SK-N-SH (cell line): ENCODE measurements around the gene ITGA2. TPM values are rescaled to one million over a fixed set of nuclear protein-coding genes. Genes with fewer than 3 reads are reported as not detected.
A peak's percentile ranks its signal among the peaks of the same experiment; 100 is the strongest.

Experiments used
- CTCF ChIA-PET: fragments of 300-600, 350-600 bp; formaldehyde crosslinking; extraction: SDS; loops from one replicate; lab custom pipeline; 2021; lab: Yijun Ruan, JAX
- POLR2A ChIA-PET: fragments of 350-600 bp; sonication (Branson Sonifier 250); formaldehyde crosslinking; extraction: SDS; loops from one replicate; lab custom pipeline; 2020; ENCODE audit warnings: antibody characterized with exemption, inconsistent platforms; lab: Yijun Ruan, JAX
- DNase-seq: peaks from one replicate; pipeline ENCODE4 v3.0.0; 2012
- H2AFZ ChIP-seq: fragments of 200-600 bp; sonication (generic); 2 replicates; pipeline ENCODE4 v1.8.1; 2016; ENCODE audit warnings: antibody characterized with exemption, mild to moderate bottlenecking, low read depth
- H3F3A ChIP-seq: fragments of 200-600 bp; sonication (generic); replicated peaks from 2 replicates; pipeline ENCODE3; 2016; ENCODE audit warnings: antibody characterized with exemption, mild to moderate bottlenecking; ENCODE audit not compliant: insufficient read depth
- H3K27ac ChIP-seq, 2 experiments: fragments of 200-500 bp in 1 of 2; fragments of 200-600 bp in 1 of 2; sonication (Bioruptor generic) in 1 of 2; sonication (generic), shearing (Covaris generic) in 1 of 2; 2 replicates each; pipeline versions ENCODE4 v1.5.1 to v1.6.1; 2014 to 2016; ENCODE audit warnings: low read depth in 2 of 2, inconsistent platforms in 1 of 2, low read length in 1 of 2, mild to moderate bottlenecking in 1 of 2, mixed read lengths in 1 of 2
- H3K27me3 ChIP-seq: fragments of 200-600 bp; sonication (generic), shearing (Covaris generic); 2 replicates; pipeline ENCODE4 v1.6.1; 2016; ENCODE audit warnings: mixed run types; ENCODE audit not compliant: insufficient read depth
- H3K36me3 ChIP-seq, 2 experiments: fragments of 200-500 bp in 1 of 2; fragments of 200-600 bp in 1 of 2; sonication (Bioruptor generic) in 1 of 2; sonication (generic) in 1 of 2; replicated peaks in 1 of 2; 2 replicates each; pipeline versions ENCODE3 to v1.5.1; 2014 to 2016; ENCODE audit warnings: low read length in 1 of 2, mild to moderate bottlenecking in 1 of 2; ENCODE audit not compliant: insufficient read depth in 2 of 2, control insufficient read depth in 1 of 2
- H3K4me1 ChIP-seq, 2 experiments: fragments of 200-500 bp in 1 of 2; fragments of 200-600 bp in 1 of 2; sonication (Bioruptor generic) in 1 of 2; sonication (generic), shearing (Covaris generic) in 1 of 2; 2 replicates each; pipeline versions ENCODE4 v1.5.1 to v1.6.1; 2014 to 2016; ENCODE audit warnings: low read depth in 1 of 2, low read length in 1 of 2, mixed run types in 1 of 2; ENCODE audit not compliant: insufficient read depth in 2 of 2, control insufficient read depth in 1 of 2
- H3K4me2 ChIP-seq: fragments of 200-600 bp; sonication (generic), shearing (Covaris generic); 2 replicates; pipeline ENCODE4 v1.6.1; 2017; ENCODE audit warnings: mixed run types
- H3K4me3 ChIP-seq, 2 experiments: fragments of 200-500 bp in 1 of 2; fragments of 200-600 bp in 1 of 2; sonication (Bioruptor generic) in 1 of 2; sonication (generic), shearing (Covaris generic) in 1 of 2; 2 replicates each; pipeline versions ENCODE4 v1.5.1 to v1.8.1; 2014 to 2016; ENCODE audit warnings: low read depth in 2 of 2, inconsistent platforms in 1 of 2, low read length in 1 of 2, mild to moderate bottlenecking in 1 of 2, mixed read lengths in 1 of 2, moderate library complexity in 1 of 2
- H3K79me2 ChIP-seq: fragments of 200-600 bp; sonication (generic); 2 replicates; pipeline ENCODE4 v1.8.1; 2017; ENCODE audit warnings: mild to moderate bottlenecking; ENCODE audit not compliant: insufficient read depth
- H3K9ac ChIP-seq: fragments of 200-600 bp; sonication (generic); 2 replicates; pipeline ENCODE4 v1.6.1; 2017; ENCODE audit warnings: mixed run types
- H3K9me2 ChIP-seq: fragments of 200-600 bp; sonication (generic); 2 replicates; pipeline ENCODE4 v1.6.1; 2017; ENCODE audit warnings: mixed run types
- H3K9me3 ChIP-seq: fragments of 200-600 bp; sonication (generic); 2 replicates; pipeline ENCODE4 v1.6.1; 2017; ENCODE audit warnings: mixed run types, mild to moderate bottlenecking, moderate library complexity
- H4K20me1 ChIP-seq: fragments of 200-600 bp; sonication (generic); 2 replicates; pipeline ENCODE4 v1.6.1; 2017; ENCODE audit warnings: mild to moderate bottlenecking, mixed run types; ENCODE audit not compliant: insufficient read depth
- CTCF ChIP-seq: fragments of 200-600 bp; sonication (generic); IDR thresholded peaks from 2 replicates; pipeline ENCODE4 v1.6.1; 2017; ENCODE audit warnings: antibody characterized with exemption, mild to moderate bottlenecking, moderate library complexity
- ELF1 ChIP-seq: IDR thresholded peaks from 2 replicates; pipeline ENCODE4 v1.4.0; 2012
- FOXJ3 ChIP-seq: sonication (generic); formaldehyde crosslinking; IDR thresholded peaks from 2 replicates; pipeline ENCODE4 v1.5.1; 2020; ENCODE audit warnings: mild to moderate bottlenecking, missing genetic modification reagents
- IRF3 ChIP-seq: fragments of 150-350 bp; IDR thresholded peaks from 2 replicates; pipeline ENCODE4 v1.6.1; 2016; ENCODE audit warnings: mild to moderate bottlenecking, low read depth, low read length
- MAX ChIP-seq: IDR thresholded peaks from 2 replicates; pipeline ENCODE4 v1.4.0; 2012; ENCODE audit warnings: low read depth
- MEF2A ChIP-seq: IDR thresholded peaks from 2 replicates; pipeline ENCODE4 v1.4.0; 2012; ENCODE audit warnings: low read depth, borderline replicate concordance
- MXI1 ChIP-seq: IDR thresholded peaks from 2 replicates; pipeline ENCODE4 v1.6.1; 2012; ENCODE audit warnings: mild to moderate bottlenecking, low read depth, low read length, improper control_type of control experiment
- NFIC ChIP-seq: IDR thresholded peaks from 2 replicates; pipeline ENCODE4 v1.4.0; 2012; ENCODE audit warnings: borderline replicate concordance
- NRF1 ChIP-seq: IDR thresholded peaks from 2 replicates; pipeline ENCODE4 v1.6.1; 2012; ENCODE audit warnings: low read depth, mild to moderate bottlenecking, low read length
- RAD21 ChIP-seq: IDR thresholded peaks from 2 replicates; pipeline ENCODE4 v1.6.1; 2012; ENCODE audit warnings: mild to moderate bottlenecking, low read length
- REST ChIP-seq: IDR thresholded peaks from 2 replicates; pipeline ENCODE4 v1.6.1; 2012; ENCODE audit warnings: mild to moderate bottlenecking, low read depth, low read length, moderate library complexity
- RFX5 ChIP-seq: IDR thresholded peaks from 2 replicates; pipeline ENCODE4 v1.6.1; 2012; ENCODE audit warnings: mild to moderate bottlenecking, improper control_type of control experiment, low read length
- RXRA ChIP-seq: IDR thresholded peaks from 2 replicates; pipeline ENCODE4 v1.4.0; 2012; ENCODE audit warnings: low read depth, mild to moderate bottlenecking, borderline replicate concordance
- SMC3 ChIP-seq: IDR thresholded peaks from 2 replicates; pipeline ENCODE4 v1.6.1; 2012; ENCODE audit warnings: low read depth, low read length, improper control_type of control experiment
- TCF12 ChIP-seq: IDR thresholded peaks from 2 replicates; pipeline ENCODE4 v1.4.0; 2012
- YY1 ChIP-seq: IDR thresholded peaks from 2 replicates; pipeline ENCODE4 v1.4.0; 2012; ENCODE audit warnings: low read depth, mild to moderate bottlenecking
- WGBS: methylation state at CpG from one replicate; pipeline ENCODE4 v1.1.6; 2017; ENCODE audit warnings: low lambda C conversion rate; 5-methylcytosine and 5-hydroxymethylcytosine counted together
- polyA plus RNA-seq, 3 experiments: library from polyadenylated mRNA; depleted of rRNA; stranded (reverse); fragments of >200 nt; gene quantifications; 2 replicates each; pipeline ENCODE4 v1.2.3, GENCODE V29; 2012

Gene ITGA2
- polyA plus RNA-seq, 1 of the 3 experiments (the other 2 are of a cell fraction): 38.2 TPM

DNA sequence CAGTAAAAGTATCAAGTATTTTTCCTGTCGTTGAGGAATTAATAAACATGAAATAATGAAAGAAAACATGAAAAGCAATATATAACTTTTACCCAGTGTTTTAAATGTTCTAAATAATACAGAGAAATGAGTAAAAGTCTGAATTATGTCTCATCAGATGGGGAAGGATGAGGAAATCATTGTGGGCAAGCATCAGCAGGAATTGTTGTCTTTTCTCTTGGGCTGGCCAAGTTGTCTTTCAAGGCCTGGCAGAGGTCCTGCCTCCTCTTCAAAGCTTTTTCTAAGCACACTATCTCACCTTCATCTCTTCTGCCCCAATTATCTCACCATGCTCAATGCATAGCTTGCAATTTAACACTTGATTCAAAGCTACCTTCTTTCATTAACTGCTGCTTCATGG is 78.5 kb downstream of the ITGA2 start:
- peaks cover 0 to 8% of the 10 kb centered on the region in 2 experiments; a peak in 2 of 4 replicates for H3K4me1 ChIP-seq
- TF ChIP-seq IRF3 (no peak), RFX5 (no peak), NFIC (no peak), SMC3 (no peak), MEF2A (no peak)
- 33% methylated on average over 1 of the region's 1 CpG for WGBS
- 0 out of 2 replicates have a peak, but pooled peaks cover 12% of the 10 kb centered on the region for H3K79me2 ChIP-seq
- H3K27ac ChIP-seq: no peak overlapping the region
- no peak overlapping the region for H3K4me3 ChIP-seq
- ChIA-PET CTCF (no interaction called here), POLR2A (no interaction called here)
- H3K9me3 ChIP-seq: no peaks in the 10 kb centered on the region
- no peak overlapping the region for H3K9ac ChIP-seq
- H3K9me2 ChIP-seq: no peaks in the 10 kb centered on the region
- H3K36me3 ChIP-seq: peaks cover 65 to 99% of the 10 kb centered on the region in 2 experiments
- no peak overlapping the region for H3K4me2 ChIP-seq
- H3F3A ChIP-seq: peaks cover 42% of the 10 kb centered on the region
- no peak for DNase-seq
- H4K20me1 ChIP-seq: no peaks in the 10 kb centered on the region
- no peak overlapping the region for H2AFZ ChIP-seq
- H3K27me3 ChIP-seq: no peaks in the 10 kb centered on the region

- Histone ChIP-seq H3K36me3 (peaks cover 71 to 99% of the 10 kb centered on the region in 2 experiments), H2AFZ (no peak overlapping the region), H4K20me1 (no peaks in the 10 kb centered on the region), H3K4me3 (no peak overlapping the region), H3K4me1 (peaks cover under 1 to 1% of the 10 kb centered on the region in 2 experiments; a peak in 2 of 4 replicates), H3K9me2 (no peaks in the 10 kb centered on the region), H3K79me2 (0 out of 2 replicates have a peak, but pooled peaks cover 12% of the 10 kb centered on the region), H3K27me3 (no peaks in the 10 kb centered on the region), H3F3A (peaks cover 47% of the 10 kb centered on the region), H3K9ac (no peak overlapping the region), H3K4me2 (no peak overlapping the region), H3K27ac (no peak overlapping the region), H3K9me3 (no peaks in the 10 kb centered on the region)
- DNase-seq: no peak
- 90% methylated on average over 4 of the region's 4 CpGs for WGBS
- no peak for TF ChIP-seq RXRA
- TF ChIP-seq NRF1: no peak
- no peak for TF ChIP-seq NFIC
- no peak for TF ChIP-seq RAD21
- POLR2A ChIA-PET: no interaction called here
- CTCF ChIA-PET: interaction anchor here (1.3 kb wide), 1 partner anchor 33 kb away, joined by 3 read pairs; no protein-coding TSS in a partner anchor
These were observed 79.2 kb downstream of the ITGA2 start for GRCh38 chr5:53068291-53068836.

DNA sequence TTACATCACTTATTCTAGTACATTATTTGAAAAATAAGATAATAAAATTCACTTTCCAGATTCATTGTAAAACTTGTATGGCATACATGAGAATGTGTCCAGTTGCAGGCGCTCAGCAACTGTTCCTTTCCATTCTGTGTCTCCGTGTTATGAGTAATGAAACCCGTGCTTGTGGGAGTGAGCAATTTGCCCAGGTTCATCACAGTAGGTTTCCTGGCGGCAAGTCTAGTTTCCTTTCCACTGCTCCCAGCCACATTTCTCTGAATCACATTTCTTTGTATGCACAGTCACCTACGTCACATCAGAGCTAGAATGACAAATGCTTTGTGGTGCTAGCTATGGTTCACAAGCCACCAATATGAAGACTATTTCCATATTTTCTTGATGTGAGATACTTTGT is 80.5 kb downstream of the ITGA2 start:
- CTCF ChIA-PET: interaction anchor here (1.3 kb wide), 1 partner anchor 34 kb away, joined by 3 read pairs; no protein-coding TSS in a partner anchor
- H3K4me2 ChIP-seq: no peak overlapping the region
- H3K4me3 ChIP-seq: no peak overlapping the region
- H3K27ac ChIP-seq: peak overlapping the region in 1 of 2 experiments; percentile 58; a peak in 2 of 4 replicates
- WGBS: 88% methylated on average over 5 of the region's 5 CpGs
- no peak overlapping the region for H2AFZ ChIP-seq
- H3K79me2 ChIP-seq: 0 out of 2 replicates have a peak, but pooled peaks cover 8% of the 10 kb centered on the region
- H3K9me3 ChIP-seq: no peaks in the 10 kb centered on the region
- no peaks in the 10 kb centered on the region for H4K20me1 ChIP-seq
- peaks cover 0 to 2% of the 10 kb centered on the region in 2 experiments; a peak in 2 of 4 replicates for H3K4me1 ChIP-seq
- peaks cover 82 to 99% of the 10 kb centered on the region in 2 experiments for H3K36me3 ChIP-seq
- H3K9ac ChIP-seq: no peak overlapping the region; the same call in 1 of the 2 replicates
- H3F3A ChIP-seq: peaks cover 54% of the 10 kb centered on the region
- POLR2A ChIA-PET: no interaction called here
- no peaks in the 10 kb centered on the region for H3K9me2 ChIP-seq
- no peak for DNase-seq
- no peaks in the 10 kb centered on the region for H3K27me3 ChIP-seq
- TF ChIP-seq TCF12: no peak
- TF ChIP-seq ELF1: no peak
- no peak for TF ChIP-seq CTCF
- no peak for TF ChIP-seq NRF1
- TF ChIP-seq MAX: no peak
- no peak for TF ChIP-seq MXI1
- TF ChIP-seq YY1: no peak
- no peak for TF ChIP-seq FOXJ3
- TF ChIP-seq REST: no peak
